Measurements from ENCODE around the gene GOLIM4. TPM values are rescaled to one million over a fixed set of nuclear protein-coding genes. Genes with fewer than 3 reads are reported as not detected.

The GOLIM4 gene
- total and polyA plus RNA-seq, 5 donors from 2014 or later = 0.67 TPM; not detected in 4

- H3K36me3 ChIP-seq (ENCODE audit: control insufficient read depth, insufficient read depth, low read length) = no peaks in the 10 kb centered on the region
- Mint-ChIP-seq H3K4me3 (no peak overlapping the region), H3K4me1 (no peaks in the 10 kb centered on the region), H3K27ac (no peak overlapping the region), H3K9me3 (peaks cover 0 to 3% (median 0%) of the 10 kb centered on the region in 7 donors), H3K27me3 (no peaks in the 10 kb centered on the region), H3K36me3 (no peaks in the 10 kb centered on the region)
- ATAC-seq (ENCODE audit: low read depth in 2 of 2) (no peak), DNase-seq (no peak)
- H3K27ac ChIP-seq (ENCODE audit: insufficient read depth, low read length, poor library complexity, severe bottlenecking) = no peak overlapping the region
- H3K27me3 ChIP-seq (ENCODE audit: control insufficient read depth, insufficient read depth, low read length) = no peaks in the 10 kb centered on the region
- no peaks in the 10 kb centered on the region for H3K4me1 ChIP-seq (ENCODE audit: control insufficient read depth, insufficient read depth, low read length, poor library complexity, severe bottlenecking)
- no peak overlapping the region for H3K4me3 ChIP-seq (ENCODE audit: low read depth, low read length)
- H3K9me3 ChIP-seq (ENCODE audit: control insufficient read depth in 2 of 2, low read length in 2 of 2) = no peaks in the 10 kb centered on the region
Measured at GRCh38 chr3:168081856-168082255, 13.9 kb downstream of the GOLIM4 start.

DNA sequence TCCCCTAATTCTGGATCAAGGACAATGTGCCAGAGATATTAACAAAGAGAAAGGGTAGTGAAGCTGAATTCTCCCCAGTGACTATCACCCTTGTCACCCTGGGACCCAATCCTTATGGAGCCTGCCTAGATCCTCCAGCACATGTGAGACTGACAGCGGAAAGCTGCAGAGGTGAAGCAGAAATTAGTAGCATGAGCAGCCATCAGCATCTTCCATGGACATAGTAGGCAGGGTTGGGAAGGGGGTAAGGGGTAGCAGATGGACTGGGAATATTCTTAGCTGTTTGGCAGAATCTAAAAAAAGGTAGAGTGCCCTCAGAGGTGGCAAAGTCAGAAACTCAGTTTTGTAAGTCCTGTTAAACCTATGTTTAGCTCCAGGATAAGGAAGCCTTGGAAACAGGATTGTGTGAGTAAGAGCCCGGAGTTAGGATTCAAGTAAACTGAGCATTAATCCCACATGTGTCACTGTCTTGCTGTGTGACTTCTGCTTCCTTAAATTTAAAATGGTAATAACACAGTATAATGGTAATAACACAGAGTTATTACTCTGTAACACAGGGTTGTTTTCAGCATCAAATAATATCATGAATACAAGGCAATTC is 14.5 kb downstream of the GOLIM4 start:
- H3K36me3 Mint-ChIP-seq = no peaks in the 10 kb centered on the region
- H3K9me3 Mint-ChIP-seq = peaks cover 0 to 3% (median 0%) of the 10 kb centered on the region in 7 donors
- H3K27ac Mint-ChIP-seq = no peak overlapping the region
- Histone ChIP-seq H3K4me3 (ENCODE audit: low read depth, low read length) (no peak overlapping the region), H3K27ac (ENCODE audit: insufficient read depth, low read length, poor library complexity, severe bottlenecking) (no peak overlapping the region), H3K36me3 (ENCODE audit: control insufficient read depth, insufficient read depth, low read length) (no peaks in the 10 kb centered on the region), H3K9me3 (ENCODE audit: control insufficient read depth in 2 of 2, low read length in 2 of 2) (no peaks in the 10 kb centered on the region), H3K27me3 (ENCODE audit: control insufficient read depth, insufficient read depth, low read length) (no peaks in the 10 kb centered on the region), H3K4me1 (ENCODE audit: control insufficient read depth, insufficient read depth, low read length, poor library complexity, severe bottlenecking) (no peaks in the 10 kb centered on the region)
- DNase-seq (no peak), ATAC-seq (ENCODE audit: low read depth in 2 of 2) (no peak)
- no peak overlapping the region for H3K4me3 Mint-ChIP-seq
- no peaks in the 10 kb centered on the region for H3K27me3 Mint-ChIP-seq
- no peaks in the 10 kb centered on the region for H3K4me1 Mint-ChIP-seq

DNA sequence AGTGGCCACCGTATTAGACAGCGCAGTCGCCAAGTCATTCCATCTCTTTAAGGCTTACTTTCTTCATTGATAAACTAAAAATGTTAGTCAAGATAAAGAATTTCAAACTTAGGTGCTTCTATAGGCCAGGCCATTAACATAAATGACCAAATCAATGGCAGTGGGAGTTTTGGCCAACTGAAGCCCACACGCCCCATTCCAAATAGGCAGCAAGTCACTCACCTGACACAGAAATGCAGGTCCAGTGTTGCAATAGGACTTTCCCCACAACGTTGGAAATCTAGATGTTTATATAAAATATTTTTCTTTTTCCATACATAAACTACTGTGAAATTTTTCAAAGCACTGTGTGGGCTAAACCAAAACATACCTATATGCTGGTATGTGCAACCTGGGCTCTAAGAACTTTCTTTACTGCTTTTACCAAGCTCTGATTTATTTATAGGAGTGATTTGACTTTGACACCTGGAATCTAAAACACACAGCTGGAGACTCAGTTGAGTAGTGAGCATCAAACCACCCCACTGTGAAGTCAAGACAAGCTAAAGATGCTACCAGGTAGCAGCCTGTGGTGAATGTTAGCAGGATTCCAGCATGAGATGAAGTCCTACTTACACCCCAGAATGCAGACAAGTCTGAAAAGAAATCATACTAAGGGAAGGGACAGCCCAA is 15.1 kb downstream of the GOLIM4 start:
- DNase-seq = no peak
- ATAC-seq (ENCODE audit: low read depth in 2 of 2) = no peak
- Mint-ChIP-seq H3K36me3 (no peaks in the 10 kb centered on the region), H3K27me3 (no peaks in the 10 kb centered on the region), H3K9me3 (peaks cover 0 to 3% (median 0%) of the 10 kb centered on the region in 7 donors), H3K4me1 (no peaks in the 10 kb centered on the region), H3K27ac (no peak overlapping the region), H3K4me3 (no peak overlapping the region)
- Histone ChIP-seq H3K4me3 (ENCODE audit: low read depth, low read length) (no peak overlapping the region), H3K4me1 (ENCODE audit: control insufficient read depth, insufficient read depth, low read length, poor library complexity, severe bottlenecking) (no peaks in the 10 kb centered on the region), H3K27me3 (ENCODE audit: control insufficient read depth, insufficient read depth, low read length) (no peaks in the 10 kb centered on the region), H3K9me3 (ENCODE audit: control insufficient read depth in 2 of 2, low read length in 2 of 2) (no peaks in the 10 kb centered on the region), H3K36me3 (ENCODE audit: control insufficient read depth, insufficient read depth, low read length) (no peaks in the 10 kb centered on the region), H3K27ac (ENCODE audit: insufficient read depth, low read length, poor library complexity, severe bottlenecking) (no peak overlapping the region)

DNA sequence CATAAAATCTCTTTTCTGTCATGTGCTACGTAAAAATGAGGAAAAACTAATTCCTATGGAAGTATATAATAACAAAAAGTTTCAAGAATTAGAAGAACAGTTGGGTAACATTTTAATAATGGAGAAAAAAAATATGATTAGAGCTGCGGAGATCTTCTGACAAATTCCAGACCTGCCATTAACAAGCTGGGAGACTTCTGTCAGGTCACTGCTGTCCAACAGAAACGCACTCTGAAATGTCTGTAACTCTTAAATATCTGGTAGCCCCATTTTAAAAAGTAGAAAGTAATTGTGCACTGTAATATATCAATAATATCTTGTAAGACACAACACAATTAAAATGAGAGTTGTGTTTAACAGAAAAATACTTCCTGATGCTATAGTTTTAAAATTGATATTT is 15.7 kb downstream of the GOLIM4 start:
- no peak overlapping the region for H3K4me3 ChIP-seq (ENCODE audit: low read depth, low read length)
- no peak overlapping the region for H3K27ac ChIP-seq (ENCODE audit: insufficient read depth, low read length, poor library complexity, severe bottlenecking)
- Mint-ChIP-seq H3K36me3 (no peaks in the 10 kb centered on the region), H3K27me3 (no peaks in the 10 kb centered on the region), H3K27ac (no peak overlapping the region), H3K4me3 (no peak overlapping the region), H3K4me1 (no peaks in the 10 kb centered on the region), H3K9me3 (peaks cover 0 to 3% (median 0%) of the 10 kb centered on the region in 7 donors)
- H3K9me3 ChIP-seq (ENCODE audit: control insufficient read depth in 2 of 2, low read length in 2 of 2) = no peaks in the 10 kb centered on the region
- ATAC-seq (ENCODE audit: low read depth in 2 of 2) = no peak
- H3K36me3 ChIP-seq (ENCODE audit: control insufficient read depth, insufficient read depth, low read length) = no peaks in the 10 kb centered on the region
- no peak for DNase-seq
- no peaks in the 10 kb centered on the region for H3K27me3 ChIP-seq (ENCODE audit: control insufficient read depth, insufficient read depth, low read length)
- H3K4me1 ChIP-seq (ENCODE audit: control insufficient read depth, insufficient read depth, low read length, poor library complexity, severe bottlenecking) = no peaks in the 10 kb centered on the region

DNA sequence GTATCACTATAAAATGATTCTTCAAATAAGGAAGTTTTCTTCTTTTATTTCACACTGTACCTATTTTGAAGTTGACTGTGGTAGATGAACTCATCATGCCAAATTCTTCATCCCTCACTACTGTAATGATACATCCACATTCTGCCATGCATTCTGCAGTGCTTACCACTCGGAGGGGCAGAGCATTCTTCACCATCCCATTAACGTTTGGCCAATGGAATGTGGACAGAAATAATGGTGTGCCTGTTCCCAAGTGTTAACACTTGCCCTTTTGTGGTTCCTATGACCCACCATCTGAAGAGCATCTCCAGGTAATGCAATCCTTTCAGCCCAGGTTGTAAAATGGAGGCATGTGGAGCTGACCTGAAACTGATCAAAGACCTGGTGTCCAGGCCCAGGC is 18.6 kb downstream of the GOLIM4 start:
- H3K4me1 ChIP-seq (ENCODE audit: control insufficient read depth, insufficient read depth, low read length, poor library complexity, severe bottlenecking) = no peaks in the 10 kb centered on the region
- Mint-ChIP-seq H3K9me3 (no peaks in the 10 kb centered on the region), H3K27ac (no peak overlapping the region), H3K4me1 (no peaks in the 10 kb centered on the region), H3K36me3 (no peaks in the 10 kb centered on the region), H3K27me3 (no peaks in the 10 kb centered on the region), H3K4me3 (no peak overlapping the region)
- no peak overlapping the region for H3K27ac ChIP-seq (ENCODE audit: insufficient read depth, low read length, poor library complexity, severe bottlenecking)
- DNase-seq = no peak
- no peaks in the 10 kb centered on the region for H3K27me3 ChIP-seq (ENCODE audit: control insufficient read depth, insufficient read depth, low read length)
- H3K4me3 ChIP-seq (ENCODE audit: low read depth, low read length) = no peak overlapping the region
- no peak for ATAC-seq (ENCODE audit: low read depth in 2 of 2)
- no peaks in the 10 kb centered on the region for H3K9me3 ChIP-seq (ENCODE audit: control insufficient read depth in 2 of 2, low read length in 2 of 2)
- H3K36me3 ChIP-seq (ENCODE audit: control insufficient read depth, insufficient read depth, low read length) = no peaks in the 10 kb centered on the region

- ATAC-seq (ENCODE audit: low read depth in 2 of 2) (no peak), DNase-seq (no peak)
- Histone ChIP-seq H3K27me3 (ENCODE audit: control insufficient read depth, insufficient read depth, low read length) (no peaks in the 10 kb centered on the region), H3K36me3 (ENCODE audit: control insufficient read depth, insufficient read depth, low read length) (no peaks in the 10 kb centered on the region), H3K4me1 (ENCODE audit: control insufficient read depth, insufficient read depth, low read length, poor library complexity, severe bottlenecking) (no peaks in the 10 kb centered on the region), H3K27ac (ENCODE audit: insufficient read depth, low read length, poor library complexity, severe bottlenecking) (no peak overlapping the region), H3K9me3 (ENCODE audit: control insufficient read depth in 2 of 2, low read length in 2 of 2) (no peaks in the 10 kb centered on the region), H3K4me3 (ENCODE audit: low read depth, low read length) (no peak overlapping the region)
- Mint-ChIP-seq H3K4me1 (no peaks in the 10 kb centered on the region), H3K4me3 (no peak overlapping the region), H3K27me3 (no peaks in the 10 kb centered on the region), H3K27ac (no peak overlapping the region), H3K36me3 (no peaks in the 10 kb centered on the region), H3K9me3 (peaks cover 0 to 3% (median 0%) of the 10 kb centered on the region in 7 donors)
Measured at GRCh38 chr3:168073842-168074605, 21.7 kb downstream of the GOLIM4 start.

DNA sequence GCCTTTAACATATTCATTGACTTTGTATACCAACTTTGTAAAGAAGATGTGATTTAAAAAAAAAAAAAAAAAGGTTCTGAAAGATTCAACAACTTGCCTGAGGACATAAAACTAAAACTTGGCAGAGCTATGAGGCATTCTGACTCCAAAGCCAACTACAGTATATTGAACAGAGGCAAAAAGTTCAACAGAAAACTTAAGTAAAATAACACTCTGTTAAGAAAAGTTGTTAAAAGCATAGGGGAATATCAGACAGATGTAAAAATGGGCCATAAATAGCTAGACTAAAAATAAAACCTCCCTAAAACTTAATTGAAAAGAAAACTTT is 23.4 kb downstream of the GOLIM4 start:
- no peaks in the 10 kb centered on the region for H3K9me3 ChIP-seq (ENCODE audit: control insufficient read depth in 2 of 2, low read length in 2 of 2)

More for the DNA sequence above, 23.4 kb downstream of the GOLIM4 start:
- Mint-ChIP-seq H3K27me3 (no peaks in the 10 kb centered on the region), H3K9me3 (peaks cover 0 to 3% (median 0%) of the 10 kb centered on the region in 7 donors), H3K36me3 (no peaks in the 10 kb centered on the region), H3K27ac (no peak overlapping the region), H3K4me1 (no peaks in the 10 kb centered on the region), H3K4me3 (no peak overlapping the region)
- Histone ChIP-seq H3K4me1 (ENCODE audit: control insufficient read depth, insufficient read depth, low read length, poor library complexity, severe bottlenecking) (no peaks in the 10 kb centered on the region), H3K4me3 (ENCODE audit: low read depth, low read length) (no peak overlapping the region), H3K36me3 (ENCODE audit: control insufficient read depth, insufficient read depth, low read length) (no peaks in the 10 kb centered on the region), H3K27me3 (ENCODE audit: control insufficient read depth, insufficient read depth, low read length) (no peaks in the 10 kb centered on the region), H3K27ac (ENCODE audit: insufficient read depth, low read length, poor library complexity, severe bottlenecking) (no peak overlapping the region)
- DNase-seq (no peak), ATAC-seq (ENCODE audit: low read depth in 2 of 2) (no peak)

All from CD4-positive, CD25-positive, alpha-beta regulatory T cell (primary cell).